GM12892 (cell line): ENCODE measurements around the gene PITPNC1.

Experiments used
- POLR2A ChIP-seq: IDR thresholded peaks from 2 replicates; pipeline ENCODE4 v1.6.1; 2011; ENCODE audit warnings: low read depth, low read length, control low read depth
- POLR2AphosphoS5 ChIP-seq: IDR thresholded peaks from 2 replicates; pipeline ENCODE4 v1.6.1; 2011; ENCODE audit warnings: low read depth, low read length, control low read depth
- TAF1 ChIP-seq: IDR thresholded peaks from 2 replicates; pipeline ENCODE4 v1.6.1; 2011; ENCODE audit warnings: low read depth, mild to moderate bottlenecking, control low read depth, low read length, borderline replicate concordance

DNA sequence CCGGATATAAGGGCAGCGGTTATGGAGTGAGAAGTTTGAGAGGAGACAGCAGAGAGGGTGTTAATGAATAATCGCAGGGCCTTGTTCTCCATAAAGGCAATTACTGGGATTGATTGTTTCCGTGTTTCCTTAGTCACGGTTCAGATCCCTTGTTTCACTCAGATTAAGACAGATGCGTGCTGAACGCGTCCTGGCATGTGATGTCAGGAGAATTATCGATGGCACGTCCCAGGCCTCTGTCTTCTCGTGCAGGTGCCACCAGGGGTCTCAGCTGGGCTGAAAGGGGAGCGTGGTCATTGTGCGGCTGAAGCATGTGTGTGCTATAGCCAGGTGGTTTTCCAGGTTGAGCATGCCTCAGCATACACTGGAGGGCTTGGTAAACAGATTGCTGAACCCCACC, 198.2 kb downstream of the PITPNC1 start:
- no peak for TF ChIP-seq POLR2AphosphoS5
- TF ChIP-seq POLR2A = peak; percentile 40
- no peak for TF ChIP-seq TAF1
